ENCODE results near the gene PLSCR3. TPM values are rescaled to one million over a fixed set of nuclear protein-coding genes. Genes with fewer than 3 reads are reported as not detected.
A peak's percentile ranks its signal among the peaks of the same experiment; 100 is the strongest.

The PLSCR3 gene
- total and polyA plus RNA-seq, 2 experiments from 2014 or later: 30.0 to 34.3 TPM

GRCh38 chr17:7403043-7403726 is 8.9 kb upstream of the PLSCR3 start:
- Histone ChIP-seq H3K4me3 (peak overlapping the region; percentile 68), H3K79me2 (replicated peaks; ENCODE audit: insufficient read depth) (peaks cover 14% of the 10 kb centered on the region), H3K27ac (ENCODE audit: low read depth) (peak overlapping the region; percentile 78; the same call in 1 of the 2 replicates), H2AFZ (no peak overlapping the region), H4K20me1 (replicated peaks; ENCODE audit: insufficient read depth) (peaks cover 12% of the 10 kb centered on the region; the same call in 1 of the 2 replicates), H3K4me1 (ENCODE audit: insufficient read depth) (peaks cover 24% of the 10 kb centered on the region), H3K9me2 (ENCODE audit: insufficient read depth) (no peaks in the 10 kb centered on the region), H3K36me3 (ENCODE audit: insufficient read depth) (peaks cover 3% of the 10 kb centered on the region; the same call in 1 of the 2 replicates), H3K27me3 (ENCODE audit: insufficient read depth) (no peaks in the 10 kb centered on the region), H3F3A (replicated peaks; ENCODE audit: low read depth) (peaks cover 27% of the 10 kb centered on the region), H3K4me2 (peak overlapping the region; percentile 73)
- Mint-ChIP-seq H3K4me1 (peaks cover 24% of the 10 kb centered on the region), H3K27ac (peak overlapping the region; percentile 29), H3K9me3 (no peaks in the 10 kb centered on the region), H3K4me3 (peak overlapping the region; percentile 87), H3K36me3 (ENCODE audit: low read depth) (peaks cover 8% of the 10 kb centered on the region; the same call in 2 of the 3 replicates), H3K27me3 (ENCODE audit: insufficient read depth, low read depth, poor library complexity) (peaks cover 11% of the 10 kb centered on the region)
- ATAC-seq: peak; percentile 25
- TF ChIP-seq ETS1 (IDR thresholded peaks at IDR 0.05): 0 out of 2 replicates have a peak, but pooled peaks have one; percentile 9
- TF ChIP-seq EZH2phosphoT487 (IDR thresholded peaks at IDR 0.05; ENCODE audit: unreplicated experiment): no peak
- DNase-seq (ENCODE audit: low spot score): peak; percentile 78

DNA sequence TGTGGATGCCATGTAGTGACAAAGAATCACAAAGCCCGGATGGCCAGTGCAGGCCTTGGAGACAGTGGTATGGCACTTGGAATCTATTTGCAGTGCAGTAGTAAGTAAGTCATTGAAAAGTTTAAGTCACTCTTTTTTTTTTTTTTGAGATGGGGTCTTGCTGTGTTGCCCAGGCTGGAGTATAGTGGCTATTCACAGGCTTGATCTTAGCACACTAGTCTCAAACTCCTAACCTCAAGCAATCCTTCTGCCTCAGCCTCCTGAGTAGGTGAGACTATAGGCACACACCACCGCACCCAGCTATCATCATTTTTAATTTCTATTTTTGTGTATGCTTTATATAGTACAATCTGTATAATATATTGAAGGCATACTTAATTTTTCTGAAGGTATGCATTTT is 4.3 kb upstream of the PLSCR3 start:
- Mint-ChIP-seq H3K27me3 (ENCODE audit: insufficient read depth, low read depth, poor library complexity) (peaks cover 6% of the 10 kb centered on the region), H3K27ac (no peak overlapping the region), H3K4me3 (no peak overlapping the region), H3K4me1 (peaks cover 9% of the 10 kb centered on the region), H3K36me3 (ENCODE audit: low read depth) (peaks cover 8% of the 10 kb centered on the region; the same call in 2 of the 3 replicates), H3K9me3 (no peaks in the 10 kb centered on the region)
- Histone ChIP-seq H3K36me3 (ENCODE audit: insufficient read depth) (peaks cover 3% of the 10 kb centered on the region; the same call in 1 of the 2 replicates), H3K27ac (ENCODE audit: low read depth) (no peak overlapping the region), H3K4me1 (ENCODE audit: insufficient read depth) (peaks cover 6% of the 10 kb centered on the region), H3F3A (replicated peaks; ENCODE audit: low read depth) (peaks cover 23% of the 10 kb centered on the region), H3K4me3 (no peak overlapping the region), H3K4me2 (no peak overlapping the region), H3K79me2 (replicated peaks; ENCODE audit: insufficient read depth) (peaks cover 6% of the 10 kb centered on the region), H3K27me3 (ENCODE audit: insufficient read depth) (no peaks in the 10 kb centered on the region), H3K9me2 (ENCODE audit: insufficient read depth) (no peaks in the 10 kb centered on the region), H2AFZ (no peak overlapping the region), H4K20me1 (replicated peaks; ENCODE audit: insufficient read depth) (peaks cover 12% of the 10 kb centered on the region; the same call in 1 of the 2 replicates)
- ATAC-seq (no peak), DNase-seq (ENCODE audit: low spot score) (no peak)
- TF ChIP-seq JUNB (IDR thresholded peaks at IDR 0.05; ENCODE audit: unreplicated experiment) (no peak), ZNF331 (CRISPR knock-in tag; IDR thresholded peaks at IDR 0.05; ENCODE audit: low read depth) (no peak), ETS1 (IDR thresholded peaks at IDR 0.05) (no peak)

GRCh38 chr17:7396147-7396546 is 1.8 kb upstream of the PLSCR3 start:
- H3K36me3 Mint-ChIP-seq (ENCODE audit: low read depth): peaks cover 15% of the 10 kb centered on the region; the same call in 2 of the 3 replicates
- no peaks in the 10 kb centered on the region for H3K79me2 ChIP-seq (replicated peaks; ENCODE audit: insufficient read depth)
- H4K20me1 ChIP-seq (replicated peaks; ENCODE audit: insufficient read depth): peaks cover 10% of the 10 kb centered on the region
- no peak overlapping the region for H2AFZ ChIP-seq
- H3F3A ChIP-seq (replicated peaks; ENCODE audit: low read depth): peaks cover 24% of the 10 kb centered on the region; the same call in 1 of the 2 replicates
- H3K4me1 ChIP-seq (ENCODE audit: insufficient read depth): no peaks in the 10 kb centered on the region; the same call in 1 of the 2 replicates
- H3K27ac Mint-ChIP-seq: no peak overlapping the region
- no peak overlapping the region for H3K27ac ChIP-seq (ENCODE audit: low read depth)
- DNase-seq (ENCODE audit: low spot score) (no peak), ATAC-seq (no peak)
- H3K4me3 ChIP-seq: no peak overlapping the region
- no peak overlapping the region; the same call in 2 of the 3 replicates for H3K4me3 Mint-ChIP-seq
- peaks cover under 1% of the 10 kb centered on the region; the same call in 1 of the 2 replicates for H3K36me3 ChIP-seq (ENCODE audit: insufficient read depth)
- H3K27me3 Mint-ChIP-seq (ENCODE audit: insufficient read depth, low read depth, poor library complexity): peaks cover 16% of the 10 kb centered on the region
- H3K4me1 Mint-ChIP-seq: peaks cover 12% of the 10 kb centered on the region
- no peaks in the 10 kb centered on the region for H3K9me3 Mint-ChIP-seq
- H3K27me3 ChIP-seq (ENCODE audit: insufficient read depth): no peaks in the 10 kb centered on the region
- no peak overlapping the region for H3K4me2 ChIP-seq
- no peaks in the 10 kb centered on the region for H3K9me2 ChIP-seq (ENCODE audit: insufficient read depth)
- no peak for TF ChIP-seq EZH2 (IDR thresholded peaks at IDR 0.05; ENCODE audit: low read depth, unreplicated experiment)
- TF ChIP-seq EZH2phosphoT487 (IDR thresholded peaks at IDR 0.05; ENCODE audit: unreplicated experiment): no peak
- no peak for TF ChIP-seq ZNF114 (CRISPR knock-in tag; IDR thresholded peaks at IDR 0.05)

All from GM23338 (cell line).